ENCODE results near the gene JUND. TPM values are rescaled to one million over a fixed set of nuclear protein-coding genes. Genes with fewer than 3 reads are reported as not detected.
A peak's percentile ranks its signal among the peaks of the same experiment; 100 is the strongest.

JUND gene
- total RNA-seq, 1 donor from 2014 or later, result 122 TPM

DNA sequence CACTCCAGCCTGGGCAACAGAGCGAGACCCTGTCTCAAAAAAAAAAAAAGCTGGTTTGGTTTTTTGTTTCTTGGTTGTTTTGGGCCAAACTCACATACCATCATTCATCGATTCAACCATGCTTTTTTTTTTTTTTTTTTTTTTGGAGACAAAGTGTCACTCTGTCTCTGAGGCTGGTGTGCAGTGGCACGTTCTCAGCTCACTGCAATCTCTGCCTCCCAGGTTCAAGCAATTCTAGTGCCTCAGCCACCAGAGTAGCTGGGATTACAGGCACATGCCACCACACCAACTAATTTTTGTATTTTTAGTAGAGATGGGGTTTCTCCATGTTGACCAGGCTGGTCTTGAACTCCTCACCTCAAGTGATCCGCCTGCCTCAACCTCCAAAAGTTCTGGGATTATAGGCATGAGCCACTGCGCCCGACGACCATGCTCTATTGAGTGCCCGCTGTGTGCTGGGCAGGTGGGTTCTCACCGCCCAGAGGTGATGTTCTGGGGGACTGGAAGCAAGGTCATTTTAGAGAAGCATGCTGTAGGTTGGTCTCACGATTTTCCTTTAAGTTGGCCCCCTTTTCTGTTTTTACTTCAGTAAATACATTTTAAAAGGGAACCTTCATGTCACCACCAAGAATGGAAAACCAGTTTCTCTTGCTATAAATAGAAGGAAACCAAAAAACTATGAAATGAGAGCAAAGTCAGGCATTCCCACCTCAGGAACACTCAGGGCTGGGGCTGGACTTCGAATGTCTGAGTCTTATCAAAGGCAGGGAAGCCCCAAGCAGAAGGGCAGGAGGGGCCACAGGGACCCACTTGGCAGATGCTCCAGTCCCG lies 8.3 kb upstream of the JUND start:
- DNase-seq, result no peak

DNA sequence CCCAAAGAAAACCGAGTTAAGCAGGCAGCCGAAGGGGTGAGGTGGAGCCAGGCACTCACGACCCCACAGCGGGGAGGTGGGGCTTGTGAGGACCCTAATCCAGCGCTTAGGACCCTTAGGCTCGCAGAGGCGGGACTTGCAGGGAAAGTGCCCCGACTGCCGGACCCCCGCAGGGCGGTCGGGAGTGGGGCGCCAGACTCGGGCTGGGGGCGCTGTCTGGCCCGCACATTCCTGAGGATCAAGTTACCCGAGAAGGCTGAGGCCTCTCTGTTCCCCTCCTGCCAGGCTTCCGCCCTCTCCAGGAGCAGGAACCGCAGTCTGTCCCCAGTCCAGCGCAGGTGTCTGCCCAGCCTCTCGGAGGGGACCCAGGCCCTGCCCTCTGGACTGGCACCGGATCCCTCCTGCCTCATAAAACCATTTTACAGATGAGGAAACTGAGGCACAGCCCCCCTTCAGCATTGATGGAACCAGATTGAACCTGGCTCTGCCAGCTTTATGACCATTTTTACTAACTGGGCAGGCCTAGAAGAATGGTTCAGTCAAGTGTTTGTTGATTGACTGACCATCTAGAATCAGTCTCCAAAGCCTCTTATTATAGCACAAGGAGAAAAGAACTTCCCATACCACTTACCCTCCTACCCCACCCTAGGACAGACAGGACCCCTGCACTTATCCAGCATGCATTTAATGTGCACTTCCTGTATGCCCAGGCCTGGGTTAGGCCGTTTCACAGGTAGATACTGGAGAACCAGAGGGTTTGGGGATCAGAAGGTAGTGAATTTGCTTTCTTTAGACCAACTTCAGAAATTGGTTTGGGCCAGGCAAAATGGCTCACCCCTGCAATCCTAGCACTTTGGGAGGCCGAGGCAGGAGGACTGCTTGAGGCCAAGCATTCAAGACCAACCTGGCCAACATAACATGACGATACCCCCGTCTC lies 6.7 kb upstream of the JUND start:
- DNase-seq, result no peak

DNA sequence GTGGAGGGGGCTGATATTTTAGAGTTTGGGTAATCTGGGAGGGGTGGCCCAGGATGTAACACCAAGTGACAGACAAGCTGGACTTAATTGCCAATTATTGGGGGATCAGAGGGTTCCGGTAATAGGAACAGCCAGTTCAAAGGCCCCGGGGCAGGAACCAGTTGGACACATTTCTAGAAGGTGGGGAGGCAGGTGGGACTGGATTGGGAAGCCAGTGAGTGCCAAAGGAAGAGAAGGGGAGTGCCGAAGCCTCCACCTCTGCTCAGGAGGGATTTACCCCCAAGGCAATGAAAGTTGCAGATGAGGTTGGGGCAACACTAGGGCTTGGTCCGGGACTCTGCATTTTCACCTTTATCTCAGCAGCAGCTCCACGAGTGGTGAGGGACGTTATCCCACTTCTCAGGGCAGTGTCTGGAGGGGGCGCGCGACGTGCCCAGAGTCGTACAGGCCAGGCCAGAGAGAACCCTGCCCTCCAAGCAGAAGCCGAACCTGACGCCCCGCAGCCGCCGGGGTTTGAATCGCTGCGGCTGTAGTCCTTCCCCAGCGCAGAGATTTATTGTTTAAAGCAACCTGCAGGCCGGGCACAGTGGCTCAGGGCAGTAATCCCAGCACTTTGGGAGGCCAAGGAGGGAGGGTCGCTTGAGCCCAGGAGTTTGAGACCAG lies 5.7 kb upstream of the JUND start:
- no peak for DNase-seq

DNA sequence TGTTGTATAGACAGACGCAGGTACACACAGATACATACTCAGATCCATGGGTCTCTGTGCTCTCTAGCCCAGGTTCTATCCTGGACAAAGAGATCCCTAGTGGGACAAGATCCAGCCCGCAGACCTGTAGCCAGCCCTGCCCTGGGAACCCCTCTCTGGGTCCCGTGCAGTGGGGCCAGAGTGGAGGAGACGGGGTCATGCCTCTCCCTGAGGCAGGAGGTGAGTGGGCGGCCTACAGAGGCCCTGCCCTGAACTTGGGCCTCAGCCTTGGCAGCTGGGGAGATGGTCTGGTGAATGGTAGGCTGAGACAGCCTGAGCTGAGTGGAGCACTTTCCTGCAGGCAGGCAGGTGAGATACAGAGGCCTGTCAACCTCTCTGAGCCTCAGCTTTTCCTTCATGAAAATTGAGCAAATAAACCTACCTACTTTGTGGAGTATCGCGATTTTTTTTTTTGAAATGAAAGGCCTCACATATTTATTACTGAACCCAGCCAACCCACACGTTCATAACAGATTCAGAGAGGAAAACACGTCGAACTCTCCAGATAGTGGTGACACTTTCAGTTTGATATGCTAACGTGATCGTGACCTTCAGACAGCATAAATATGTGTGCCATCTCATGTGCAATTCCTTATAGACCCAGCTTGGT lies 3.4 kb upstream of the JUND start:
- DNase-seq, result no peak

DNA sequence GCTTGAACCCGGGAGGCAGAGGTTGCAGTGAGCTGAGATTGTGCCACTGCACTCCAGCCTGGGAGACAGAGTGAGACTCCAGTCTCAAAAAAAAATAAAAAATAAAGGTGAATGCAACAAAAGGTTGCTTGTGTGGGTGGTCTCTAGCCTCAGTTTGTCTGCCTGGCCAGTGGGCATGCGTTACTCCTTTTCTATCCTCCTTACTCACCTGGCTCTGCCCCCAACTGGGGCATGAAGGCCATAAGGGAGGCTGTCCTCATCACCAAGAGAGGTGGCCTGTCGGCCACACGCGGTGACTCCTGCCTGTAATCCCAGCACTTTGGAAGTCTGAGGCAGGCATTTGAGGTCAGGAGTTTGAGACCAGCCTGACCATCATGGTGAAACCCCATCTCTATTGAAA lies 1.9 kb upstream of the JUND start:
- no peak for DNase-seq

DNA sequence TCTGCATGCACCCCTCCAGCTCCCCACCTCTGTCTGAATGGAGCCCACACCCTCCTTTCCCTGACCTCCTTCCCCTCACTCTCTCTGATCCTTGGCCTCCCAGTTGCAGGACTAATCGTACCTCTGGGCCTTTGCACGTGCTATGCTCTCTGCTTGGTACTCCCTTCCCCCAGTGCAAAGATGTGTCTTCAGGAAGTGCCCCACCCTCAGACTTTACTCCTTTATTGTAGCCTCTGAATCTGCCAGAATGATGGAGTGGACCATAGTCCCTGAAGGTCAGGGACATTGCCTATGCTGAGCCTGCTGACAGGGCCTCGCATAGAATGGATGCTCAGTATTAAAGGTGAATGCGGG lies 1.3 kb upstream of the JUND start:
- no peak for DNase-seq

DNA sequence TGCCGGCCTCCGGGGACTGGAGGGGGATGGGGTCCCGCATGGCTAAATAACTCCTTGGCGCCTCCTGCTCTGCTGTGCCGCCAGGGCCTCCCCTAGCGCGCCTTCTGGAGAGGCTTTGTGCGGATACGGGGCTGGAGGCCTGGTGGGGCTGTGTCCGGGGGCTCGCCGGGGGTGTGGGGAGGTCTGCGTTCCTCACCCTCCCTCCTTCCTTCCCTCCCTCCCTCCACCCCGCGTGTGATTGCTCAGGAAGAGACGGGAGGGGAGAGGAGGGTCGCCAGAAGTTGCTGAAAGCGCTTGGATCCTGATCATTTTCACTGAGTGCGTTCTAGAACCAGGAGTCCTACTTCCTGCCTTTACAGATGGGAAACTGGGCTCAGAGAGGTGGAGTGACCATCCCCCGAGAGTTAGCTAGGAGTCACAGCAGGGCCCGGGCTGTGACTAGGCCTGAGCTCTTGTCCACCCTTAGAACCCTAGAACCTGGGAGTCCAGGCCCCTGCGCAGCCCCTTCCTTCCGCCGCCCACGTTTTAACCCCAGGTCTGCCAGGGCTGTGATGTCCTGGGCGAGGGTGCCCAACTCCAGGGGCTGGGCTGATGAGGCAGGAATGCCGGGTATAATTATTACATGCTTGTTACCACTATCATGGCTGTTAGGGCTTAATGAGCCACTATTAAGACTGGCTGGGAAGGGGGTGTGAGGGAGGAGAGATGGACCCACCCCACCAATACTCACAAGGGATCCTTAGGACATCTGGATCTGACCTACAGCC lies 782 bp upstream of the JUND start:
- no peak for DNase-seq

DNA sequence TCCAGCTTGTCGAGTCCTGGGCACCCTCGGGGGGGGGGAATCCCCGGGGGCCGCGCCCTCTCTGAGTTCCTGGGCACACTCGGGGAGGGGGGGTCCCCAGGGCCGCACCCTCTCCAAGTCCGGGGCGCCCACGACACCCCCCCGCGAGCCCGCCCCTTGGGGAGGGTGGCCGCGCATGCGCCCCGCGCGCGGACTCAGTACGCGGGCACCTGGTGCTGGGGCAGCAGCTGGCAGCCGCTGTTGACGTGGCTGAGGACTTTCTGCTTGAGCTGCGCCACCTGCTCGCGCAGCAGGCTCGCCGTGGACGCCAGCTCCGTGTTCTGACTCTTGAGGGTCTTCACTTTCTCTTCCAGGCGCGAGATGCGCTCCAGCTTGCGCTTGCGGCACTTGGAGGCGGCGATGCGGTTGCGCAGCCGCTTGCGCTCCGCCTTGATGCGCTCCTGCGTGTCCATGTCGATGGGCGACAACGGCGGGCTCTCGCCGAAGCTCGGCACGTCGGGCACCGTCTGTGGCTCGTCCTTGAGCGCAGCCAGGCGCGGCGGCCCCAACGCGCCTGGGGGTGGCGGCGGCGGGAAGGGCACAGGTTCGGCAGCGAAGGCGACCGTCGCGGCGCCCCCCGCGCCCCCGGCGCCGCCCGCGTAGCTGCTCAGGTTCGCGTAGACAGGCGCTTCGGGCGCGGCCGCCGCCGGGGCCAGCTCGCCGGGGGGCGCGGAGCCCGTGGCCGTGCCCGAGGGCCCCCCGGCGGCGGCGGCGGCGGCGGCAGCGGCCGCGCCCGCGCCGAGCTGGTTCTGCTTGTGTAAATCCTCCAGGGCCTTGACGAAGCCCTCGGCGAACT lies 958 bp downstream of the JUND start:
- DNase-seq, result peak; percentile 79

DNA sequence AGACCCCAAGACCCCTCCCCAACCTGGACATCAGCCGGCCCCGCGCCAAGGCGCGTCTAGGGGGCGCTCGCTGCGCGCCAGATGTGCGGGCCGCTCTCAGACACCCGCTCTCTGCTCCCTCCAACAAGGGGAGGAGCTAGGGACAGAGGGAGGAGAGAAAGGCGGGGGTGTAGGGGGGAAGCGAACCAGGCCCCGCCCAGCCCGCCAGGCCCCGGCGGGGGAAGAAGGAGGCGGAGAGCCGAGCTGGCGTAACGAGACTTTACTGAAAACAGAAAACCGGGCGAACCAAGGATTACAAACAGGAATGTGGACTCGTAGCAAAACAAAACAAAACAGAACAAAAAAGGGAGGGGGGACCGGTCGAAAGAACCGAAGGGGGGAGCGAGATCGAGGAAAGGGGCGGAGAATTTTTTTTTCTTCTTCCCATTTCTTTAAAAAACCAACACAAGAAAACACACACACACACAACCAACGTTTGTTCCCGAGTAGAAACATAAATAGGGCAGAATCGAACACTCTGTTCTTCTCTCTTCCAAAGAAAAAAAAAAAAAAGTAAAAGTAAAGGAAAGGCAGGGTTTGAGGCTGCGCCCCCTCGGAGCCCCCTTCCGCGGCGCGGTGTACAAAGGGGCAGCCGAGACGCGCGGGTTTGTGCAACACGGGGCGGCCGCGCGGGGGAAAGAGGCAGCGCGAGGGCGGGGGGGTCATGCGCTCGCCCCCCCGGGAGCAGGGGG lies 1.7 kb downstream of the JUND start:
- DNase-seq, result peak; percentile 95

DNA sequence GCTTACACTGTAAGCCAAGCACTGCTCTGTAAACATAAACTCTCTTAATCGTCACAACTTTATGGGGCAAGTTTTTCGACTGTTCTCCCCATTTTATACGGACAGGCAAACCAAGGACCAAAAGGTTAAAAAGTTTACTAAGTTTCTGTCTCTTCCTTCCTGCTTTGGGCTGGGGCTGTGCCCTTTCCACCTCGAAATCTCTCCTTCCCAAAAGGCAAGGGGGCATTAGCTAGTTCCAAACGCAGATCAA lies 2.2 kb downstream of the JUND start:
- no peak for DNase-seq

DNA sequence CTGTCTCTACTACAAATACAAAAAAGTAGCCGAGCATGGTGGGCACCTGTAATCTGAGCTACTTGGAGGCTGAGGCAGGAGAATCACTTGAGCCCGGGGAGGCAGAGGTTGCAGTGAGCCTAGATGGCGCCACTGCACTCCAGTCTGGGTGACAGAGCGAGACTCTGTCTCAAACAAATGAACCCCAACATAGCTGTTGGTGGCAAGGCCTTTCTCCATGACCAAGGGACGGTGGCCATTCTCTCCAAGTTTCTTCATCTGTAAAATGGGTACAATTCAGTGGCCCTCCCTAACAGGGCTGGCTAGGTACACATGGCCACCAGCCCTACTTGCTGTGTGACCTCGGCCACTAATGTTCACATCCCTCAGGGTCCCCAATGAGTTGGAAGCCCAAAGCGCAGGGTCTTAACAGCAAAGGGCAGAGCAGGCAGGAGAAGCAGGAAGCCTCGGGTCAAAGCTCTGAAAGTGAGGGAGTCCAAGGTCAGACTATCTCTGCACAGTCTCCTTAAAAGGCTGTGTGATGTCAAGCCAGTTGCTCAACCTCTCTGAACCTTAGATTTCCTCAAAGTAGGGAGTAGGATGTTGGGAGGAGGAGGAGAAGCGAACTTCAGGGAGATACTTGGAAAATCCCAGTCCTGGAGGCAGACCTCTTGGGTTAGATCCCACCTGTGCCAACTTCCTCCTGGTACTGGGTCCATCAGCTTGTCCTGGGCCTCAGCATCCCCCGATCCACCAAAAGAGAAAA lies 2.7 kb downstream of the JUND start:
- DNase-seq, result peak; percentile 22

DNA sequence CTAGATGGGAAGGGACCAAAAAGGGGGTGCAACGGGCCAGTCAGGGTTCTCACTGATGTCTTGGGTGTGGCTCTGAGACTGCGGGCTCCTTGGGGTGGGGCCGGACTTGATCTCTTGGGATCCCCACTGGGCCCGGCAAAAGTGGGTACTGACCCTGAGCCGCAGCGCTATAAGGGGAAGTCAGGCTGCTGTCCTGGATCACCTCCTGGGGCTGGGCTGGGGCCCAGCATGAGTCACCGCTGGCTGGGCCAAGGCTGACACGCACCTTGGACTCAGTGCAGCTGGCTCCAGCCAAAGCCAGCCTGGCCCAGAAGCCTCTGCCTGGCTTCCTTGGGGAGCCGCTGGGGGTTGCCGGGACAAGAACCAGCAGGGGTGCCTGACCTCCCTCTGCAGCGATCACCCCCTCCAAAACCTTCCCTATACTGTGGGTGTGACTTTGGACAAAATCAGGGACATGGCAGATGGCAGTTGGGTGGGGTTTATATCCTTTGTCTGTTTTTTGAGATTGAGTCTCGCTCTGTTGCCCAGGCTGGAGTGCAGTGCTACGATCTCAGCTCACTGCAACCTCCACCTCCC lies 6.6 kb downstream of the JUND start:
- peak; percentile 87 for DNase-seq

DNA sequence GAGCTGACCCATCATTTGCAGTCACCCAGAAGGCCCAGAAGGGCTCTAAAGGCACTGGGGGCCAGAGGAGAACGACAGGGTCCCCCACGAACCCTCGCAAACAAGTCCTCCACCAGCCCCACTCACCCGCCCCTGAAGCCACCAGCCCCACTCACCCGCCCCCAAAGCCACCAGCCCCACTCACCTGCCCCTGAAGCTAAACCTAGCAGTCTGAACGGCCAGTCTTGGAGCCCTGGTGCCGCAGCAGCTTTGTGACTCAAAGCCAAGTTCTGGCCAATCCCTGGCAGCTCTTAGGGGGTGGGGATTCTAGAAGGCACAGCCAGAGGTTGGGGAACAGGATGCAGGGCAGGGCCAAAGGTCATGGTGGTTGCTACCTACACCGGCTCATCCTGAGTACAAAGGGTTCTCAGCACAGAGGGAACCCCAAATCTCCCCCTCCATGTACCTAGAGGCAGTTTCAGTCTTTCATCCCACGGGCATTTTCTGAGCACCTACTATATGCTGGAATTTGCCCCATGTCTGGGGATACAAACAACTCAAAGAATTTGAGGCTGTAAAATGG lies 7.1 kb downstream of the JUND start, which contains the start of gene IQCN:
IQCN (minus strand) TSS at position 234 of the 562 bp plus-strand sequence. CDS start 4,974 bp downstream, outside the sequence.
- peak; percentile 33 for DNase-seq

DNA sequence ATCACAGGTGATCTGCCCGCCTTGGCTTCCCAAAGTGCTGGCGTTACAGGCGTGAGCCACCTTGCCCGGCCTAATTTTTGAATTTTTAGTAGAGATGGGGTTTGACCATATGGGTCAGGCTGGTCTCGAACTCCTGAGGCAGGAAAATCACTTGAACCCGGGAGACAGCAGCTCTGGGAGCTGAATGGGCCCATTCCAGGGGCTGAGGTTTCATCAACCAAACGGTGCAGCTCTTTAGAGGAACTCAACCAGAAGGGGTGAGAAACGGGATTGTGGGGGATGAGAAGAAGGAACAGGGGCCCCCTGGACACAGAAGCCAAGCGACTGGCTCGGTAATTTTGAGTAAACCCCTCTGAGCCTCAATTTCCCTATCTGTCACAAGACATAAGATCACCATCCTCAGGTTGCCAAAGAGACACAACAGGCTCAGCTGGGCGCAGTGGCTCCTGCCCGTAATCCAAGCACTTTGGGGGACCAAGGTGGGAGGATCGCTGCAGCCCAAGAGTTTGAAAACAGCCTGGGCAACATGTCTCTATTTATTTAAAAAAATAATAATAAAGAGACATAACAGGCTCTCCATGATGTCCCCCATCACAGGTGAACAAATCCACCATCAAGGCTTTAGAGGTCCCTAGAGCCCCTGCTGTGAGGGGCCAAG lies 7.7 kb downstream of the JUND start:
- no peak for DNase-seq

DNA sequence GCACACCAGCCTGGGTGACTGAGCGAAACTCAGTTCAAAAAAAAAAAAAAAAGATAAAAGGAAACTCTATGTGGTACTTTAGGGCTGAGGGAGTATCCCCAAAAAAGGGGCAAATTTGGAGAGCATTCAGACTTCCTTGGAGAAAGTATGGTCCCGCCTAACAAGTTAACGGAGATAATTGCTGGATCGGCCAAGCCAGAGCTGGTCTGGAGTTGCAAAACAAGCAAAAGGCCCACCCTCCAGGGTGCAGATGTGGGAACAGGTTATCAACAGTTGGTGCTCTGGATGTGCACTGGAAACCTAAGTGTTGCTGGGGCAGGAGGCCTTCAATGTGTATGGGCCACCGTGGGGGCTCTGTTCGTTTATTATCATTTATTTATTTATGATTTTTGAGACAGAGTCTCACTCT lies 10.0 kb downstream of the JUND start:
- DNase-seq, result no peak

DNA sequence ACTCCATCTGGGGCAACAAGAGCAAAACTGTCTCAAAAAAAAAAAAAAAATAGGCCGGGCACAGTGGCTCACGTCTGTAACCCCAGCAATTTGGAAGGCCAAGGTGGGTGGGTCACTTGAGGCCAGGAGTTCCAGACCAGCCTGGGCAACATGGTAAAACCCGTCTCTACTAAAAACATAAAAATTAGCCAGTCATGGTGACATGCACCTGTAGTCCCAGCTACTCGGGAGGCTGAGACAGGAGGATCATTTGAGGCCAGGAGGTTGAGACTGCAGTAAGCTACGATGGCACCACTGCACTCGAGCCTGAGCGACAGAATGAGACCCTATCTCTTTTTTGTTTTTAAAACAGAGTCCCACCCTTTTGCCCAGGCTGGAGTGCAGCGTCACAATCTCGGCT lies 11.1 kb downstream of the JUND start:
- DNase-seq, result no peak

DNA sequence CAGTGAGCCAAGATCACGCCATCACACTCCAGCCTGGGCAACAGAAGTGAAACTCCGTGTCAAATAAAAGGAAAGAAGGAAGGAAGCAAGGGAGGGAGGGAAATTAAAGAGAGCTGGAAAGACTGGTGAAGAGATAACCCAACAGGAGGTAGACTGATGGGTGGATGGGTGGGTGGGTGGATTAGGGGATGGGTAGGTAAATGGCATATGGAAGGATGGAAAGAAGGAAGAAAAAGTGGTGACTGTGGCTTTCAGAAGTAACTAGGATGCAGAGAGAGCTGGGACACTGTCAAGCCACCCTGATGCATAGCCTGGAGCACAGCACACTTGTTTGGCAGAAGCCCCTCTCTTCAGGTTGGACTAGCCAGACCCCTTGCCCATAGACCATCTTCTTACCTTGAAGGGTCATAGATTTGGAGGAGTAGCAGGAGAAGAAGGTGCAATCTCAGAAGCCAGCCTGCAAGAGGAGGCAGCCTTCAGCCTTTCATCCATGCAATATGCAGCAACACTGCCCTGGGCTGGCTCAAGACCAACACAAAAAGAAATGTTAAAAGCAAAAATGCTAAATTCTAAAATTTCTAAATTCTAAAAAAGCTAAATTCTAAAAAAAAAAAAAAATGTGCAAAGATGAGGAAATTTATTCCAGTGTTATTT lies 12.2 kb downstream of the JUND start:
- no peak for DNase-seq
